ENCODE results near the gene MKI67. TPM values are rescaled to one million over a fixed set of nuclear protein-coding genes. Genes with fewer than 3 reads are reported as not detected.
"Not testable (repeated sequence)": the region's sequence is repeated elsewhere in the genome, so short reads cannot be mapped to it uniquely, and the experiment has no call there.

The MKI67 gene
- total RNA-seq, 1 donor from 2014 or later = 0.26 TPM

- Histone ChIP-seq H3K4me3 (ENCODE audit: low read depth, low read length) (no peak overlapping the region), H3K27me3 (ENCODE audit: control insufficient read depth, insufficient read depth, low read length) (no peaks in the 10 kb centered on the region), H3K36me3 (ENCODE audit: control insufficient read depth, insufficient read depth, low read length) (no peaks in the 10 kb centered on the region)
- no peak for TF ChIP-seq CTCF (IDR thresholded peaks at IDR 0.05; ENCODE audit: insufficient read depth, low read length, severe bottlenecking)
- no peak for FAIRE-seq
- DNase-seq (ENCODE audit: low read depth) = no peak
Observed at GRCh38 chr10:128169811-128170379, 43.7 kb upstream of the MKI67 start.

DNA sequence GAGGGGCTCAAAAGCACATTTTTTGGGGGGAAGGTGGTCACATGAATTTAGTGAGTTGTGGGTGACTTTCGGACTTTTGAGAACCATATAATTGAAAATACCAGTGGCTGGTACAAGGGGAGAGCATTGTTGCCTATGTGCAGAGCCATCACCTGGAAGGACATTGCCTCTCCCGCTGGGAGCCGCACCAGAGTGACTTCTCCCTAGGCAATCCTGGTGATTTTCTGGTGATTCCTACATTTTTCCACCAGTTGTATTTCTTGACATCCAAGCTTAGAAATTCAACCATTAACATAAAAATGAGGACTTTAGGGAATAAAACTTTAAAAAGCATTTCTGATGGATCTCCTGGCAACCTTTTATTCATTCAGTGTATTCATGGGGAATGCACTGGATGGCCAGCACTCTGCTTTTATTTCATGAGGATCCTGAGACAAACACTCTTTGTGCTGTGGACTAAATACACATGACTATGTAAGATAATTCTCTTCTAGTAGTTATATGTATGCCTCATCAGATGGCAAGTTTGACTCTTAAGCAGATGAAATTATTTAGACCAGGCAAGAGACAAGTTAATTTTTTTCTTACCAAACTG is 41.8 kb upstream of the MKI67 start:
- no peak for TF ChIP-seq CTCF (IDR thresholded peaks at IDR 0.05; ENCODE audit: insufficient read depth, low read length, severe bottlenecking)
- no peak overlapping the region for H3K4me3 ChIP-seq (ENCODE audit: low read depth, low read length)
- no peaks in the 10 kb centered on the region for H3K36me3 ChIP-seq (ENCODE audit: control insufficient read depth, insufficient read depth, low read length)
- no peak for DNase-seq (ENCODE audit: low read depth)
- H3K27me3 ChIP-seq (ENCODE audit: control insufficient read depth, insufficient read depth, low read length) = no peaks in the 10 kb centered on the region
- no peak for FAIRE-seq

- H3K27me3 ChIP-seq (ENCODE audit: control insufficient read depth, insufficient read depth, low read length); H3K36me3 ChIP-seq (ENCODE audit: control insufficient read depth, insufficient read depth, low read length); H3K4me3 ChIP-seq (ENCODE audit: low read depth, low read length); DNase-seq (ENCODE audit: low read depth); FAIRE-seq: not testable (repeated sequence)
Observed at GRCh38 chr10:128167123-128167522, 40.9 kb upstream of the MKI67 start.

DNA sequence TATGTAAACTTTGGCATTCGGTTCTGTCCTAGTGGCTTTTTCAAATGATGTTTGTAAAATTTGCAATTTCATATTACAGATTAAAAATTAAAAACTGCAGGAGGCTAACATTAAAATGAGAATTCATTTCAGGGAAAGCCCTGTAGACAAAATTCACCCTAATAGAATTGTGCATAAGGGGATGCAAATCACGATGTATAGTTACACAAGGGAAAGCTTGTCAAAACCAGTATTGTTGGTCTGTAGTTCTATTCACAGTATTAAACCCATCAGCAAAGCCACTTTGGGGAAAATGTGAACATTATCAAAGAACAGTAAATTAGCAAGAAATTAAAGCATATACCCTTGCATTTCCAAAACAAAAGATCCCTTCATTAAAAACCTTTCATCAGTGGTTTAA is 39.9 kb upstream of the MKI67 start:
- Histone ChIP-seq H3K36me3 (ENCODE audit: control insufficient read depth, insufficient read depth, low read length) (no peaks in the 10 kb centered on the region), H3K27me3 (ENCODE audit: control insufficient read depth, insufficient read depth, low read length) (no peaks in the 10 kb centered on the region), H3K4me3 (ENCODE audit: low read depth, low read length) (no peak overlapping the region)
- no peak for FAIRE-seq
- TF ChIP-seq CTCF (IDR thresholded peaks at IDR 0.05; ENCODE audit: insufficient read depth, low read length, severe bottlenecking) = no peak
- DNase-seq (ENCODE audit: low read depth) = no peak

DNA sequence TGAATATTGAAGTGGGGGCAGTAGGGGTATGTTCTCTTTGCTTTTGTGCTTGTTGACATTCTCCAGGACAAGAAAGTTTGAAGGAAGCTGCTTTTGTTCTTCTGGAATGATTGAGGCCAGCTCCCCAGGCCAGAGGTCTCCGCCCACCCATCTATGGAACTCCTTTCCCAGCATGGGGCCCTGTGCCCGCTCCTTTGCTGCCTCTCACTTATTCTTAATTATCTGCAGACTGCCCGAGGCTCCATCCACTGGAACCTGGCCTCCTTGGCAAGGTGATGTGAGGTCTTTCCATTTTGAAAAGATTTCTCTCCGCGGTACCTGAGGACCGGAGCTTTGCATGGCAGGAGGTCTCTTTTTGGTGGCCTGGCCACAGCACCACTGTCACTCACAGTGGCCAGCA is 39.3 kb upstream of the MKI67 start:
- FAIRE-seq = no peak
- no peak for TF ChIP-seq CTCF (IDR thresholded peaks at IDR 0.05; ENCODE audit: insufficient read depth, low read length, severe bottlenecking)

DNA sequence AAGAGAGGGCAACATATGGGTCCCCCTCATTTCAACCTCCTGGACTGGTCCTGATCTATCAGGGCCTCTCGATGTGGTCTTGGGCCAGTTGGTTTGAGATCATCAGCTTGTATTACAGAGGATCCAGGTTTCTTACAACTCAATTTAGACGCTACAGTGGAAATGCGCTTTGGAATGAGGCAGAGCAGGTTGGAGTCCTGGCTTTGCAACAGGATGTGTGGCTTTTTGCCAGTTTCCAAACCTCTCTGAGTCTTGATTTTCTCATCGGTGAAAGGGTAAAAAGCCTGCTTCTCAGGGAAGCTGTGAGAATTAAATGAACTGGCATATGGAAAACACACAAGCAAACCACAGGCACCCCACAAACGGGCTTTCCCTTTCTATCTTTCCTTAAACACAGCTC is 37.5 kb upstream of the MKI67 start:
- TF ChIP-seq CTCF (IDR thresholded peaks at IDR 0.05; ENCODE audit: insufficient read depth, low read length, severe bottlenecking) = no peak
- FAIRE-seq (no peak), DNase-seq (ENCODE audit: low read depth) (peak; percentile 8)
- Histone ChIP-seq H3K36me3 (ENCODE audit: control insufficient read depth, insufficient read depth, low read length) (no peaks in the 10 kb centered on the region), H3K4me3 (ENCODE audit: low read depth, low read length) (no peak overlapping the region), H3K27me3 (ENCODE audit: control insufficient read depth, insufficient read depth, low read length) (no peaks in the 10 kb centered on the region)

More for the DNA sequence above, 39.3 kb upstream of the MKI67 start:
- DNase-seq (ENCODE audit: low read depth) = no peak
- no peaks in the 10 kb centered on the region for H3K36me3 ChIP-seq (ENCODE audit: control insufficient read depth, insufficient read depth, low read length)
- H3K4me3 ChIP-seq (ENCODE audit: low read depth, low read length) = no peak overlapping the region
- no peaks in the 10 kb centered on the region for H3K27me3 ChIP-seq (ENCODE audit: control insufficient read depth, insufficient read depth, low read length)
